ENCODE measurements around the gene FAM200C. TPM values are rescaled to one million over a fixed set of nuclear protein-coding genes. Genes with fewer than 3 reads are reported as not detected.

The FAM200C gene
- total RNA-seq, 2 donors from 2014 or later: 2.7 to 6.0 TPM

DNA sequence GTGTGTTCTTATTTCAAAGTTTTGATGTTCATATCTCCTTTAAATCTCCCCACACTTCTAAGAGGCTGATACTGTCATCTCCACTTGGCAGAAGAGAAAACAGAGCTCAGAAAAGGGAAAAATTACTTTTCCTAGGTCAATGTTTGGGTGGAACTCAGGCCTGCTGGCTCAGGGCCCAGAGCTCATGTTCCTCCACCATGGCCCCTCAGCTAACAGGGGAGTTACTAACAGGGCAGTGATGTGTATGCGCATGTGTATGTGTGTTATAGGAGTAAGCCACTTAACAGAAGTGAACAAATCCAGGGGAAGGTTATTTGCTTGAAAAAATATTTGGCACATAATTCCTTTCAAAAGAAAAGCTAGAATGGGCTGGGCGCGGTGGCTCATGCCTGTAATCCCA, 32.0 kb downstream of the FAM200C start:
- no peak for DNase-seq (ENCODE audit: low spot score)
- ATAC-seq (ENCODE audit: insufficient number of reproducible peaks, low FRiP score, low read depth): no peak
- Histone ChIP-seq H3K27ac (no peak overlapping the region), H3K36me3 (no peaks in the 10 kb centered on the region), H3K4me3 (no peak overlapping the region), H3K4me1 (ENCODE audit: control insufficient read depth in 1 of 2, low read depth in 2 of 2) (peaks cover 13 to 53% of the 10 kb centered on the region in 2 donors), H3K9me3 (no peaks in the 10 kb centered on the region), H3K27me3 (replicated peaks; ENCODE audit: insufficient read depth) (no peaks in the 10 kb centered on the region)
- TF ChIP-seq, protein P1, sequence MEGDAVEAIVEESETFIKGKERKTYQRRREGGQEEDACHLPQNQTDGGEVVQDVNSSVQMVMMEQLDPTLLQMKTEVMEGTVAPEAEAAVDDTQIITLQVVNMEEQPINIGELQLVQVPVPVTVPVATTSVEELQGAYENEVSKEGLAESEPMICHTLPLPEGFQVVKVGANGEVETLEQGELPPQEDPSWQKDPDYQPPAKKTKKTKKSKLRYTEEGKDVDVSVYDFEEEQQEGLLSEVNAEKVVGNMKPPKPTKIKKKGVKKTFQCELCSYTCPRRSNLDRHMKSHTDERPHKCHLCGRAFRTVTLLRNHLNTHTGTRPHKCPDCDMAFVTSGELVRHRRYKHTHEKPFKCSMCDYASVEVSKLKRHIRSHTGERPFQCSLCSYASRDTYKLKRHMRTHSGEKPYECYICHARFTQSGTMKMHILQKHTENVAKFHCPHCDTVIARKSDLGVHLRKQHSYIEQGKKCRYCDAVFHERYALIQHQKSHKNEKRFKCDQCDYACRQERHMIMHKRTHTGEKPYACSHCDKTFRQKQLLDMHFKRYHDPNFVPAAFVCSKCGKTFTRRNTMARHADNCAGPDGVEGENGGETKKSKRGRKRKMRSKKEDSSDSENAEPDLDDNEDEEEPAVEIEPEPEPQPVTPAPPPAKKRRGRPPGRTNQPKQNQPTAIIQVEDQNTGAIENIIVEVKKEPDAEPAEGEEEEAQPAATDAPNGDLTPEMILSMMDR (IDR thresholded peaks at IDR 0.05): no peak

DNA sequence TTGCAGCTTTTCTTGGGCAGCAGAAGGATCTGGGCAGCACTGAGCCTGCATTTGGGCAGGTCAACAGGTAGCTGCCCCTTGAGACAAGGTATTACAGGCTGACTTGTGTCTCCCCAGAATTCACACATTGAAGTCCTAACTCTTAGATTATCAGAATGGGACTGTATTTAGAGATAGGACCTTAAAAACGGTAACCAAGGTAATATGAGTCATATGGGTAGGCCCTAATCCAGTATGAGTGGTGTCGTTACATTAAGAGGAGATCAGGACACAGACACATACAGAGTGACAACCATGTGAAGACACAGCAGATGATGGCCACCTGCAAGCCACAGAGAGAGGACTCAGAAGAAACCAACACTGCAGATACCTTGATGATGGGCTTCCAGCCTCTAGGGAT, 32.6 kb downstream of the FAM200C start:
- TF ChIP-seq, protein P1 (IDR thresholded peaks at IDR 0.05): no peak
- no peak overlapping the region for H3K4me3 ChIP-seq
- DNase-seq (ENCODE audit: low spot score) (no peak), ATAC-seq (ENCODE audit: insufficient number of reproducible peaks, low FRiP score, low read depth) (no peak)
- no peaks in the 10 kb centered on the region for H3K36me3 ChIP-seq
- no peaks in the 10 kb centered on the region for H3K9me3 ChIP-seq
- H3K27me3 ChIP-seq (replicated peaks; ENCODE audit: insufficient read depth): no peaks in the 10 kb centered on the region
- peaks cover 16 to 59% of the 10 kb centered on the region in 2 donors for H3K4me1 ChIP-seq (ENCODE audit: control insufficient read depth in 1 of 2, low read depth in 2 of 2)
- no peak overlapping the region for H3K27ac ChIP-seq

DNA sequence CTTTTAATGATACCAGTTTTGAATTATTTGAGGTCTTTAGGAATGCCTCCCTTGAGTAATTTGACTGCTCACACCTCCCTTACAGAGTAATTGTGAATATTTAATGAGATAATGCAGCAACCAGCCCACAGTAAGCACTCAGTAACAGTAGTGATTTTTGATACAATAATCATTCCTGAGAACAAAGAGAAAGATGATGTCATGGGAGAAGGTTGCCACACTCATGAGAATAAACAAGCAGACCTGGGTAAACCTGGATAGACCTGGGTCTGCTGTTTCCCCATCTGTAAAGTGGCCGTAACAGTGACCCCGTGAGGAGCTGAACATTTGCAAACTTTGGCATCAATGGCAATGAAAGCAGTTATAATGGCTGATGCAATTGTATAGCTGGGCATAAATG, 33.6 kb downstream of the FAM200C start:
- no peaks in the 10 kb centered on the region for H3K36me3 ChIP-seq
- H3K9me3 ChIP-seq: no peaks in the 10 kb centered on the region
- H3K27me3 ChIP-seq (replicated peaks; ENCODE audit: insufficient read depth): no peaks in the 10 kb centered on the region
- TF ChIP-seq, protein P1 (IDR thresholded peaks at IDR 0.05): no peak
- DNase-seq (ENCODE audit: low spot score) (no peak), ATAC-seq (ENCODE audit: insufficient number of reproducible peaks, low FRiP score, low read depth) (no peak)
- peaks cover 16 to 70% of the 10 kb centered on the region in 2 donors for H3K4me1 ChIP-seq (ENCODE audit: control insufficient read depth in 1 of 2, low read depth in 2 of 2)
- no peak overlapping the region for H3K4me3 ChIP-seq
- no peak overlapping the region for H3K27ac ChIP-seq

DNA sequence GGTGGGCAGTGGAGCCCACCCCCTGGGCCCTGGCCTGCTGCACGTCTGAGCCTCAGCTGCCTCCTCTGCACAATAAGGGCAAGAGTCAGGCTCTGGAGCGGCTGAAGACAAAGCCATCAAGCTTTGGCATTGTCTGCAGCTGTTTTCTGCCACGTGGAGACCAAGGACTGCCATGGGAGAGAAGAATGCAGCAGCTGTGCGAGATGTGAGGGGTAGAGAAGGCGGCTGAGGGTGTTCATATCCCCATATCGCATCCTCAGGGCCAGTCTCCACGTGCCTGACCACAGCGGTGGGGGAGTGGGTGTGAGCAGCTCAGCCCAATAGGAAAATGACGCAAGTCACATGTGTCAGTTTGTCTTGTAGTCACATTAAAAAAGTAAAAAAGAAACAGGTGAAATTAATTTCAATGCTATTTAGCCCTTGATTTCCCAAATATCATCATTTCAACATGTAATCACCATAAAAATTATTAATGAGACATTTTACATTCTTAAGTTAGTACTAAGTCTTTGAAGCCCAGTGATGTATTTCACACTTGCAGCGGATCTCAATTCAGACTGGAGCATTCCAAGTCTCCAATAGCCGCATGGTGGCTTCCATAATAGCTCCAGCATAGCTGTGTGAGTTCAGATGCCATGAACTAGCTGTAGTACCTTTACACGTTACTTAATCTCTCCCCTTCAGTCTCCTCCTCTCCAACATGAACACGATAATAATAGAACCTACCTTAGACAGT, 36.0 kb downstream of the FAM200C start:
- Histone ChIP-seq H3K9me3 (no peaks in the 10 kb centered on the region), H3K36me3 (no peaks in the 10 kb centered on the region), H3K4me3 (no peak overlapping the region), H3K4me1 (ENCODE audit: control insufficient read depth in 1 of 2, low read depth in 2 of 2) (peaks cover 17 to 82% of the 10 kb centered on the region in 2 donors), H3K27me3 (replicated peaks; ENCODE audit: insufficient read depth) (no peaks in the 10 kb centered on the region), H3K27ac (peak overlapping the region; percentile 33 to 40)
- no peak for ATAC-seq (ENCODE audit: insufficient number of reproducible peaks, low FRiP score, low read depth)
- no peak for DNase-seq (ENCODE audit: low spot score)
- TF ChIP-seq, protein P1 (IDR thresholded peaks at IDR 0.05): no peak

DNA sequence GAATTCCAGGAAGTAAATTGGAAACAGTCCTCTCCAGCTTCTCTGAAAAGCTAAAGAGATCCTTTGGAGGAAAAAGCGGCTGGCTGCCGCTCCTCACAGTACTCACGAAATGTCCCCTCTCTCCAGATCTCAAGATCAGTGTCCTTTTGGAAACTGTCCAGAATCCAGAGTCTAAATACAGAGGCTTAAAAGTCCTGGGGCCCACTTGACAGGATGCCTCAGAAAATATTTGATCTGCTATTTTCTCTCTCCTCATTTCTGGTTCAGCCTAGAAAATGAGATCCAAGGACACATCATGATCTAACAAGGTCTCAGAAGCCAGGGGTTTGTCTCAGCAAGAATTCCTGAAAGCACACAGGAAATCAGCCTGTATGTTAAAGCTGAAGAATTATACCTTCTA, 36.6 kb downstream of the FAM200C start:
- H3K27me3 ChIP-seq (replicated peaks; ENCODE audit: insufficient read depth): no peaks in the 10 kb centered on the region
- H3K4me1 ChIP-seq (ENCODE audit: control insufficient read depth in 1 of 2, low read depth in 2 of 2): peaks cover 19 to 82% of the 10 kb centered on the region in 2 donors
- DNase-seq (ENCODE audit: low spot score) (no peak), ATAC-seq (ENCODE audit: insufficient number of reproducible peaks, low FRiP score, low read depth) (no peak)
- H3K27ac ChIP-seq: peak overlapping the region; percentile 33 to 40
- H3K9me3 ChIP-seq: no peaks in the 10 kb centered on the region
- H3K36me3 ChIP-seq: no peaks in the 10 kb centered on the region
- TF ChIP-seq, protein P1 (IDR thresholded peaks at IDR 0.05): no peak
- no peak overlapping the region for H3K4me3 ChIP-seq

Measured in thoracic aorta (tissue), 2 donors.